Neural cell (in vitro differentiated cells): ENCODE measurements around the gene CEBPA. TPM values are rescaled to one million over a fixed set of nuclear protein-coding genes. Genes with fewer than 3 reads are reported as not detected.

Experiments
- H2AFZ ChIP-seq: fragments of 200-600, 300-800 bp; sonication (generic), shearing (Covaris generic); 2 replicates; pipeline ENCODE4 v1.6.0; 2014; ENCODE audit warnings: low read depth, mild to moderate bottlenecking, antibody characterized with exemption, low read length, moderate library complexity
- H3F3A ChIP-seq: fragments of 200-600 bp; shearing (Covaris generic); 2 replicates; pipeline ENCODE4 v1.6.1; 2016; ENCODE audit warnings: mild to moderate bottlenecking, moderate library complexity, mixed read lengths, antibody characterized with exemption, low read length; ENCODE audit not compliant: insufficient read depth, poor library complexity, severe bottlenecking
- H3K27ac ChIP-seq: fragments of 200-600, 300-800 bp; sonication (generic), shearing (Covaris generic); 2 replicates; pipeline ENCODE4 v1.5.1; 2014; ENCODE audit warnings: mild to moderate bottlenecking, low read length, moderate library complexity
- H3K27me3 ChIP-seq: fragments of 300-800, 200-600 bp; sonication (generic), shearing (Covaris generic); 2 replicates; pipeline ENCODE4 v1.6.0; 2014; ENCODE audit warnings: mild to moderate bottlenecking, low read depth, low read length, moderate library complexity; ENCODE audit not compliant: insufficient read depth
- H3K36me3 ChIP-seq: fragments of 300-800, 200-600 bp; sonication (generic), shearing (Covaris generic); 2 replicates; pipeline ENCODE4 v1.5.1; 2014; ENCODE audit warnings: mild to moderate bottlenecking, antibody characterized with exemption, low read length, moderate library complexity; ENCODE audit not compliant: insufficient read depth
- H3K4me2 ChIP-seq: fragments of 300-800, 200-600 bp; sonication (generic), shearing (Covaris generic); 2 replicates; pipeline ENCODE4 v1.6.0; 2014; ENCODE audit warnings: mild to moderate bottlenecking, low read length
- H3K4me3 ChIP-seq: fragments of 300-800, 200-600 bp; sonication (generic), shearing (Covaris generic); 2 replicates; pipeline ENCODE4 v1.5.1; 2014; ENCODE audit warnings: mild to moderate bottlenecking, low read length, moderate library complexity
- H3K79me2 ChIP-seq: fragments of 200-600 bp; shearing (Covaris generic); replicated peaks from 2 replicates; pipeline ENCODE4 v1.6.0; 2014; ENCODE audit warnings: mild to moderate bottlenecking, low read length, moderate library complexity; ENCODE audit not compliant: insufficient read depth
- H3K9ac ChIP-seq: fragments of 300-800, 200-600 bp; sonication (generic), shearing (Covaris generic); 2 replicates; pipeline ENCODE4 v1.6.1; 2016; ENCODE audit warnings: mild to moderate bottlenecking, low read length, mixed read lengths
- H3K9me2 ChIP-seq: fragments of 200-600 bp; shearing (Covaris generic); 2 replicates; pipeline ENCODE4 v1.6.1; 2016; ENCODE audit warnings: mild to moderate bottlenecking, low read length, mixed read lengths; ENCODE audit not compliant: insufficient read depth
- H3K9me3 ChIP-seq: fragments of 200-600, 300-800 bp; sonication (generic), shearing (Covaris generic); 2 replicates; pipeline ENCODE4 v1.6.1; 2016; ENCODE audit warnings: mild to moderate bottlenecking, mixed run types, low read length, moderate library complexity, mixed read lengths
- H4K20me1 ChIP-seq: fragments of 200-600 bp; shearing (Covaris generic); 2 replicates; pipeline ENCODE4 v1.6.1; 2016; ENCODE audit warnings: mild to moderate bottlenecking, mixed run types; ENCODE audit not compliant: insufficient read depth
- CTCF ChIP-seq: fragments of 450-650 bp; IDR thresholded peaks from 2 replicates; pipeline ENCODE4 v1.5.1; 2014; ENCODE audit warnings: antibody characterized with exemption, mild to moderate bottlenecking, moderate library complexity; ENCODE audit not compliant: poor library complexity, severe bottlenecking
- EP300 ChIP-seq: fragments of 450-650 bp; conservative IDR thresholded peaks from 2 replicates; pipeline ENCODE4 v1.6.1; 2014; ENCODE audit warnings: antibody characterized with exemption, mild to moderate bottlenecking, moderate library complexity; ENCODE audit not compliant: poor library complexity, severe bottlenecking
- EZH2 ChIP-seq: fragments of 200-600, 300-800 bp; shearing (Covaris generic), sonication (generic); IDR thresholded peaks from 2 replicates; pipeline ENCODE4 v1.6.1; 2014; ENCODE audit warnings: antibody characterized with exemption, low read length, borderline replicate concordance, mild to moderate bottlenecking; ENCODE audit not compliant: insufficient read depth, poor library complexity, severe bottlenecking
- MXI1 ChIP-seq: fragments of 450-650 bp; conservative IDR thresholded peaks from 2 replicates; pipeline ENCODE4 v1.6.1; 2014; ENCODE audit warnings: antibody characterized with exemption, mild to moderate bottlenecking; ENCODE audit not compliant: poor library complexity, severe bottlenecking
- POLR2AphosphoS5 ChIP-seq: IDR thresholded peaks from 2 replicates; pipeline ENCODE4 v1.6.1; 2012
- RAD21 ChIP-seq: fragments of 450-650 bp; conservative IDR thresholded peaks from 2 replicates; pipeline ENCODE4 v1.6.1; 2014; ENCODE audit warnings: antibody characterized with exemption, mild to moderate bottlenecking, moderate library complexity
- REST ChIP-seq: IDR thresholded peaks from 2 replicates; pipeline ENCODE4 v1.6.1; 2012; ENCODE audit warnings: borderline replicate concordance
- SMC3 ChIP-seq: fragments of 450-650 bp; conservative IDR thresholded peaks from 2 replicates; pipeline ENCODE4 v1.6.1; 2014; ENCODE audit warnings: antibody characterized with exemption, mild to moderate bottlenecking, moderate library complexity; ENCODE audit not compliant: poor library complexity
- TAF1 ChIP-seq: IDR thresholded peaks from 2 replicates; pipeline ENCODE4 v1.6.1; 2012; ENCODE audit warnings: low read depth
- polyA plus RNA-seq: library from polyadenylated mRNA; depleted of rRNA; stranded (reverse); fragments of >200 nt; gene quantifications from 2 replicates; pipeline ENCODE4 v1.2.3, GENCODE V29; 2014

CEBPA gene
- polyA plus RNA-seq, 1 donor from 2014 or later, result 2.6 TPM

- Histone ChIP-seq H3K9me3 (no peaks in the 10 kb centered on the region), H3K27ac (no peak overlapping the region), H4K20me1 (no peaks in the 10 kb centered on the region), H3K4me2 (no peak overlapping the region), H3K9me2 (no peaks in the 10 kb centered on the region), H3K36me3 (no peaks in the 10 kb centered on the region), H3K9ac (no peak overlapping the region), H3K4me3 (no peak overlapping the region), H3F3A (no peaks in the 10 kb centered on the region), H2AFZ (no peak overlapping the region), H3K27me3 (no peaks in the 10 kb centered on the region), H3K79me2 (no peaks in the 10 kb centered on the region)
- TF ChIP-seq RAD21 (no peak), EP300 (no peak), CTCF (no peak)
Observed at GRCh38 chr19:33278023-33278402, 24.3 kb downstream of the CEBPA start.

- H4K20me1 ChIP-seq, result no peaks in the 10 kb centered on the region
- H3K27ac ChIP-seq, result no peak overlapping the region
- TF ChIP-seq POLR2AphosphoS5 (no peak), REST (no peak)
- no peaks in the 10 kb centered on the region for H3F3A ChIP-seq
- no peaks in the 10 kb centered on the region for H3K9me3 ChIP-seq
- H3K79me2 ChIP-seq, result no peaks in the 10 kb centered on the region
- no peaks in the 10 kb centered on the region for H3K27me3 ChIP-seq
- H3K9ac ChIP-seq, result no peak overlapping the region
- no peak overlapping the region for H3K4me2 ChIP-seq
- no peak overlapping the region for H3K4me3 ChIP-seq
- H2AFZ ChIP-seq, result no peak overlapping the region
- no peaks in the 10 kb centered on the region for H3K9me2 ChIP-seq
- H3K36me3 ChIP-seq, result no peaks in the 10 kb centered on the region
Observed at GRCh38 chr19:33277434-33277833, 24.9 kb downstream of the CEBPA start.

GRCh38 chr19:33275933-33276619 lies 26.3 kb downstream of the CEBPA start:
- Histone ChIP-seq H3K4me3 (no peak overlapping the region), H3K27ac (no peak overlapping the region), H3F3A (no peaks in the 10 kb centered on the region), H2AFZ (no peak overlapping the region), H3K79me2 (no peaks in the 10 kb centered on the region), H3K4me2 (no peak overlapping the region), H3K9me3 (no peaks in the 10 kb centered on the region), H3K9ac (no peak overlapping the region), H4K20me1 (no peaks in the 10 kb centered on the region), H3K9me2 (no peaks in the 10 kb centered on the region), H3K36me3 (no peaks in the 10 kb centered on the region), H3K27me3 (no peaks in the 10 kb centered on the region)
- no peak for TF ChIP-seq REST
- TF ChIP-seq SMC3, result no peak
- TF ChIP-seq EZH2, result no peak
- no peak for TF ChIP-seq RAD21
- no peak for TF ChIP-seq CTCF
- no peak for TF ChIP-seq POLR2AphosphoS5
- TF ChIP-seq MXI1, result no peak
- TF ChIP-seq EP300, result no peak
- no peak for TF ChIP-seq TAF1
